Colonic mucosa (tissue), 4 donors: ENCODE measurements around the gene BRINP1. TPM values are rescaled to one million over a fixed set of nuclear protein-coding genes. Genes with fewer than 3 reads are reported as not detected.

ENCODE experiments used
- DNase-seq: peaks from one replicate; pipeline ENCODE4 v3.0.0-alpha.2; 2020
- H3K27ac ChIP-seq: fragments of 200-600 bp; one replicate; pipeline ENCODE4 v1.8.0; 2021
- H3K27me3 ChIP-seq: fragments of 200-600 bp; one replicate; pipeline ENCODE4 v1.8.0; 2021
- H3K36me3 ChIP-seq: fragments of 200-600 bp; one replicate; pipeline ENCODE4 v1.8.0; 2021
- H3K4me1 ChIP-seq: fragments of 200-600 bp; one replicate; pipeline ENCODE4 v1.8.0; 2021; ENCODE audit warnings: mild to moderate bottlenecking
- H3K4me3 ChIP-seq: fragments of 200-600 bp; one replicate; pipeline ENCODE4 v1.8.0; 2021
- H3K9ac ChIP-seq, 2 donors: one replicate each; pipeline ENCODE4 v1.7.0; 2013; ENCODE audit warnings: control low read depth in 2 of 2, low read depth in 2 of 2, low read length in 2 of 2
- H3K9me3 ChIP-seq: fragments of 200-600 bp; one replicate; pipeline ENCODE4 v1.8.0; 2021
- CTCF ChIP-seq: fragments of 200-600 bp; IDR thresholded peaks from one replicate; pipeline ENCODE4 v1.8.0; 2022; ENCODE audit warnings: antibody characterized with exemption, mild to moderate bottlenecking
- intact Hi-C: fragments of 100-400 bp; cut with DNase I; formaldehyde crosslinking; loops from one replicate; pipeline ENCODE4 v1.14.1; 2022
- total RNA-seq, 2 donors: library from RNA; stranded (reverse); fragmentation: NEBNext Ultra II Directional in 1 of 2; extraction: Animal tissue kit (Norgen Biotek cat#: 25700) in 1 of 2; gene quantifications; one replicate each; pipeline ENCODE4 v1.2.1, GENCODE V29; 2021
- donor health status: healthy.
- donor health status: DM: no; HTN: no; CAD: no.
- donor health status: DM: no; HTN: no; CAD: no.

Gene BRINP1
- total RNA-seq, 2 donors from 2014 or later: 0.10 to 0.13 TPM

GRCh38 chr9:119284587-119285337 is 84.5 kb downstream of the BRINP1 start:
- no peak for TF ChIP-seq CTCF
- no peaks in the 10 kb centered on the region for H3K27me3 ChIP-seq
- H3K9me3 ChIP-seq: no peaks in the 10 kb centered on the region
- no peak overlapping the region for H3K9ac ChIP-seq
- intact Hi-C loops: loop anchor here (5.0 kb wide), 2 partner anchors 1117 to 1502 kb away; no protein-coding TSS in a partner anchor
- H3K4me3 ChIP-seq: no peak overlapping the region
- no peak overlapping the region for H3K27ac ChIP-seq
- H3K36me3 ChIP-seq: no peaks in the 10 kb centered on the region
- no peak for DNase-seq
- no peaks in the 10 kb centered on the region for H3K4me1 ChIP-seq

- Histone ChIP-seq H3K27ac (no peak overlapping the region), H3K27me3 (no peaks in the 10 kb centered on the region), H3K4me1 (no peaks in the 10 kb centered on the region), H3K9ac (no peak overlapping the region), H3K4me3 (no peak overlapping the region), H3K9me3 (no peaks in the 10 kb centered on the region), H3K36me3 (no peaks in the 10 kb centered on the region)
- TF ChIP-seq CTCF: no peak
- DNase-seq: no peak
- intact Hi-C loops: no loop called here
These were observed 85.1 kb downstream of the BRINP1 start for GRCh38 chr9:119284118-119284517.

GRCh38 chr9:119283078-119283794 is 86.0 kb downstream of the BRINP1 start:
- H3K9ac ChIP-seq: no peak overlapping the region
- no peaks in the 10 kb centered on the region for H3K4me1 ChIP-seq
- no peak overlapping the region for H3K27ac ChIP-seq
- no peaks in the 10 kb centered on the region for H3K27me3 ChIP-seq
- no peak overlapping the region for H3K4me3 ChIP-seq
- H3K9me3 ChIP-seq: no peaks in the 10 kb centered on the region
- no peak for DNase-seq
- intact Hi-C loops: no loop called here
- TF ChIP-seq CTCF: no peak
- no peaks in the 10 kb centered on the region for H3K36me3 ChIP-seq

GRCh38 chr9:119282476-119283077 is 86.7 kb downstream of the BRINP1 start:
- Histone ChIP-seq H3K9ac (no peak overlapping the region), H3K27me3 (no peaks in the 10 kb centered on the region), H3K4me3 (no peak overlapping the region), H3K27ac (no peak overlapping the region), H3K36me3 (no peaks in the 10 kb centered on the region), H3K9me3 (no peaks in the 10 kb centered on the region), H3K4me1 (no peaks in the 10 kb centered on the region)
- intact Hi-C loops: no loop called here
- TF ChIP-seq CTCF: no peak
- DNase-seq: no peak

- no peaks in the 10 kb centered on the region for H3K27me3 ChIP-seq
- TF ChIP-seq CTCF: no peak
- no peaks in the 10 kb centered on the region for H3K36me3 ChIP-seq
- intact Hi-C loops: no loop called here
- H3K9me3 ChIP-seq: no peaks in the 10 kb centered on the region
- H3K27ac ChIP-seq: no peak overlapping the region
- H3K4me1 ChIP-seq: no peaks in the 10 kb centered on the region
- H3K4me3 ChIP-seq: no peak overlapping the region
- DNase-seq: no peak
- H3K9ac ChIP-seq: no peak overlapping the region
These were observed 88.3 kb downstream of the BRINP1 start for GRCh38 chr9:119280740-119281485.
